GM15510 (cell line): ENCODE measurements around the gene METAP1D.

ENCODE experiments used
- POLR2A ChIP-seq: IDR thresholded peaks from 3 replicates; pipeline ENCODE4 v1.6.1; 2011; ENCODE audit warnings: borderline replicate concordance; ENCODE audit not compliant: insufficient read length; ENCODE audit errors: extremely low read depth

The METAP1D gene

GRCh38 chr2:172103471-172104272, 103.9 kb downstream of the METAP1D start:
- no peak for TF ChIP-seq POLR2A

- no peak for TF ChIP-seq POLR2A
Measured at GRCh38 chr2:172105471-172106107, 105.8 kb downstream of the METAP1D start.

DNA sequence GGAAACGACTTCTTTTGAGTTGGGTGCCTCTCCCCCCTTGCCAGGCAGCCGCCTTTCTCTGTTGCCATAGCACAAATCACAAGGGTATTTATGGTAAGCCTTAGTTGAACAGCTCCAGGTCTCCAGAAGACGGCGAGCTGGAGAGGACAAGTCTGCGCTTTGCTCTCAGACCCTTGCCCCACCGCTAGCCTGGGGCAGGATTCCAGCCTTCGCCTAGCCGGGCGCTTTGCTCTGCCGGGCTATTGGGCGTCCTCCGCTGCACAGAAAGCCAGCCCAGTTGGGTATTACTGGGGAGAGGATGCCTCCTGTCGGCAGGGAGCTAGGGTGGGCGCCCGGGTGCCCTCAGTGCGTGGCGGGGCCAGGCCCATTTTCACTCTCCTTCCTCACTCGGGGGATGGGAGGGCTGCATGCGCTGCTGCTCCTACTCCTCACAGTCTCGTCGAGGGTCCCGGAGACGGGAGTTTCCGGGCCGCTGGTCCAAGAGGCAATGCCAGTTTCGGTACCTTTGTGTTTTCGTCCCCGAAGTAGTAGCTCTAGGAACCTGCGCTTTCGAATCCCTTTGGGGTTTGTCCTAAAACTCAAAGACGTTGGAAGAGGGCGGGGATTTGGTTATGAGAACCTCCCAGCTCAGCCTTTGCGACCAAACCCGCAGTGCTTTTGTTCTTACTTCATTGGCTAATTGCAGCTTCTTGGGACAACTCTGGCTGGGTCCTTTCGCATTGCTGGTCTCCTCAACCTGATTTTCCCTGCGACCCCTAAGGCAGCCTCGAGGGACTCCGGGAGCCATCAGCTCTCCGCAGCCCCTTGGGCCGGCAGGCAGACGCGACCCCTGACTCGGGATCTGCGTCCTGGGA, 106.6 kb downstream of the METAP1D start:
- no peak for TF ChIP-seq POLR2A

GRCh38 chr2:172107690-172108586, 108.2 kb downstream of the METAP1D start:
- TF ChIP-seq POLR2A: no peak

GRCh38 chr2:172108587-172108930, 108.8 kb downstream of the METAP1D start:
- no peak for TF ChIP-seq POLR2A

DNA sequence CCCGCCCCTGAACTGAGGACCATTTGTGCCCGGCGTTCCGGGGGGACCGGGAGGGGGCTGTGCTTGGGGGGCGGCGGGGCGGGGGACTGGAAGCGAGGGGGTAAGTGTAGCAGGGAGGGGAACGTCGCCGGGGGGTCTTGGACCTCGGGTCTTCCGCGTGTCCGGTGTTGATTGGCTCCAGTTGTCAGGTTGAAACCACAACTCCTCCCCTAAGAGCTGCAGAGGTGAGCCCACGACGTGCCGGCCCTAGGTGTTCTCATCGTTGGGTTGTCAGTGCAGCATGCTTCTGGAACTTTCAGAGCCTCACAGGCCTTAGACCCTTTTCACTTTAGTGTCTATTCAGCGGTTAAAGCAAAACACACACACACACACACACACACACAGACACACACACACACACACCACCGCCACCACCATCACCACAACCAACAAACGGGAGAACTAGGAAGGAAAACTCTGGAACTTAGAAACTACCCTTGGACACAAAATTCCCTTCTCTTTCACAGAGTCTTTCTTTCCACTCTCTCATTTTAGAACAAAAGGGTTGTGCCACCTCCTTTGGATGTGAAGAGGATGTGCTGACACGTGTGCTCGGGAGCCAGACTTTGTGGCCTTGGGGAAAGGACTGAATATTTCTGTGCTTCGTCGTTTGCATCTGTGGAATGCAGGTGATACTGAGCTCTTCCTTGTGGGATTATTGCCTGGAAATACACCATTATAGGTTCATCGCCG, 109.7 kb downstream of the METAP1D start:
- no peak for TF ChIP-seq POLR2A

- TF ChIP-seq POLR2A: no peak
Measured at GRCh38 chr2:172109988-172110811, 110.4 kb downstream of the METAP1D start.

DNA sequence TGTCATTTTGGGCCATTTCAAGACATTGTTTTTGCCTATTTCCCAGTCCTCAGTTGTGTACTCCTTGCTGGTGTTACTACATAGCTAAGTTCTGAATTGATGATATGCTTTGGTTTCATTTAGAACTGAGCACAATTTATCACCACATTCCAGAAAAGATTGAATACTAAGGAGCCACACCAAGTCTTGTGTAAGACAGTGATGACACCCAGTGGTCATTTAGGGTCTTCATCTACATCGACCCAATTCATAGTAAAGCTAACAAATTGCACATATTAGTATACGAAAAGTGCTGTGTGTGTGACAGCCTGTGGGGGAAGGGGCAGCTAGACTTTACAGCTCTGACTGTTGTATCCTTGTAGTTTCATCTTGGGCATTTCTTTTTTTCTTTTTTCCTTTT, 113.9 kb downstream of the METAP1D start:
- no peak for TF ChIP-seq POLR2A

- TF ChIP-seq POLR2A: no peak
Measured at GRCh38 chr2:172114579-172114978, 114.8 kb downstream of the METAP1D start.

DNA sequence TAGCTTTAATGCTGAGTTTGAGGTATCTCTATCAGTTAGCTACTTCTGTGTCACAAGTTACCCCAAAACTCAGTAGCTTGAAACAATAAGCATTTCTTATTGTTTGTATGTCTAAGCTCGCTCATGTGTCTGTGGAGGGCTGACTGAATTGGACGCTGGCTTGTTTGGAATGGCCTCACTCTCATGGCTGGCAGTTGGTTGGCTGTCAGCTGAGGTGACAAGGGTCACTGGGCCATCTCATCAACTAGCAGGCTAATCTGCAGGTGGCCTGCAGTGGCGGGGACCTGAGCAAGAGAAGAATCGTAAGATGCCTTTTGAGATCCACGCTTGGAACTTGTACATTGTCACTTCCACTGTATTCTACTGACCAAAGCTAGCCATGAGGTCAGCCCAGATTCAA, 116.4 kb downstream of the METAP1D start:
- TF ChIP-seq POLR2A: no peak

DNA sequence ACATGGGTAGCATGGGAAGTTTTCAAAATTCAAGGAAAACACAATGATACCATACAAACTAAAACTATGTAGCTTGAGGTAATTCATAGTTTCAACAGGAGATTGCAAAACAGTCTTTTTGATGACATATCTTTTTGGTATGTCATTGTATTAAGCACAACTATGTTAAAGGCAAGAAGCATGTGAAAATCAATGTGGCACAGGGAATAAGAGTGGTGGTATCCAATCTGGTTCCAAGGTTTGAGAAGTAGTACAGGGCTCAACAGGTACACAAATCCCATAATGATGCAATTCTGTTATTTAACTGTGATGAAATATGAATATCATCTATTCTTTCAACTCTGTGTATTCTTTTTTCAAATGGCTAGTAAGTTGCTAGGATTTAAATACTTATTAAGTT, 119.3 kb downstream of the METAP1D start:
- no peak for TF ChIP-seq POLR2A

GRCh38 chr2:172120118-172120517, 120.4 kb downstream of the METAP1D start:
- TF ChIP-seq POLR2A: no peak

DNA sequence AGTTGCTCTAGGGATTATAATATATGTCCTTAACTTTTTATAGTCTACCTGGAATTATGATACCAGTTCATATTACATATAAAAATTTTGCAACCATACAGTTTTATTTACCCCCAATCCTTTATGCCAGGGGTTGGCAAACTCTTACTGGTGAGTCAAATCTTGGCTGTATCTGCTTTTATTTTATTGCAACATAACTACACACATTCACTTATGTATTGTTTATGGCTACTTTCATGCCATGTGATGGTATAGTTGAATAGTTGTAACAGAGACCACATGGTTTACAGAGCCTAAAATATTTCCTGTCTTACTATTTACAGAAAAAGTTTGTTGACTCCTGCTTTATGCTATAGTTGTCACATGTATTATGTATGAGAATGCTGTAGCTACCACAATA, 128.7 kb downstream of the METAP1D start:
- no peak for TF ChIP-seq POLR2A
